Measurements from ENCODE around the gene GLDC.
"Not testable (repeated sequence)": the region's sequence is repeated elsewhere in the genome, so short reads cannot be mapped to it uniquely, and the experiment has no call there.

Gene GLDC

DNA sequence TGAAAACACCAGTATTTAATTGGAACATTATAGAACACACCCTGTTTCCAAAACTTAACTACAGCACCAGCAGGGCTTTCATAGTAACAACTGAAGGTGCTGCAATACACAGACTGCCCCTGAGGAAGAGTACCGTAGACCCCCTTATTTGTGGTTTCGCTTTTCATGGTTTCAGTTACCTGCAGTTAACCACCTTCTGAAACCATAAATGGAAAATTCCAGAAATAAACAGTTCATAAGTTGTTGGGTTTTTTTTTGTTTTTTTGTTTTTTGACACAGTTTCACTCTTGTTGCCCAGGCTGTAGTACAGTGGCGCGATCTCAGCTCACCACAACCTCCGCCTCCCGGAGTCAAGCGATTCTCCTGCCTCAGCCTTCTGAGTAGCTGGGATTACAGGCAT lies 9.5 kb upstream of the GLDC start:
- Histone ChIP-seq H3K27ac (no peak overlapping the region), H3K36me3 (ENCODE audit: insufficient read depth, low read length) (no peaks in the 10 kb centered on the region), H3K9ac (ENCODE audit: insufficient read length) (no peak overlapping the region), H3K4me3 (no peak overlapping the region), H3K9me3 (ENCODE audit: low read depth, low read length) (no peaks in the 10 kb centered on the region)
- no peak for DNase-seq (ENCODE audit: low read depth, low spot score)
- TF ChIP-seq EZH2 (IDR thresholded peaks at IDR 0.05) = no peak
- TF ChIP-seq POLR2AphosphoS5 (IDR thresholded peaks at IDR 0.05; ENCODE audit: borderline replicate concordance, low read depth, low read length) = no peak
- TF ChIP-seq FOXP2 (optimal IDR thresholded peaks at IDR 0.05; ENCODE audit: control extremely low read depth, extremely low read length, insufficient read depth) = no peak

- Histone ChIP-seq H3K9ac (ENCODE audit: insufficient read length) (peak overlapping the region; percentile 61), H3K9me3 (ENCODE audit: low read depth, low read length) (no peaks in the 10 kb centered on the region), H3K36me3 (ENCODE audit: insufficient read depth, low read length) (no peaks in the 10 kb centered on the region), H3K4me3 (peak overlapping the region; percentile 87), H3K27ac (no peak overlapping the region)
- TF ChIP-seq POLR2AphosphoS5 (IDR thresholded peaks at IDR 0.05; ENCODE audit: borderline replicate concordance, low read depth, low read length) = no peak
- no peak for TF ChIP-seq FOXP2 (optimal IDR thresholded peaks at IDR 0.05; ENCODE audit: control extremely low read depth, extremely low read length, insufficient read depth)
- TF ChIP-seq EZH2 (IDR thresholded peaks at IDR 0.05) = no peak
- no peak for DNase-seq (ENCODE audit: low read depth, low spot score)
Measured at GRCh38 chr9:6646293-6646636, 736 bp upstream of the GLDC start.

- Histone ChIP-seq H3K4me3 (peak overlapping the region; percentile 87), H3K9ac (ENCODE audit: insufficient read length) (peak overlapping the region; percentile 62)
- not testable (repeated sequence) for H3K36me3 ChIP-seq (ENCODE audit: insufficient read depth, low read length); DNase-seq (ENCODE audit: low read depth, low spot score); H3K9me3 ChIP-seq (ENCODE audit: low read depth, low read length); H3K27ac ChIP-seq
Measured at GRCh38 chr9:6645105-6645354, 499 bp downstream of the GLDC start.

DNA sequence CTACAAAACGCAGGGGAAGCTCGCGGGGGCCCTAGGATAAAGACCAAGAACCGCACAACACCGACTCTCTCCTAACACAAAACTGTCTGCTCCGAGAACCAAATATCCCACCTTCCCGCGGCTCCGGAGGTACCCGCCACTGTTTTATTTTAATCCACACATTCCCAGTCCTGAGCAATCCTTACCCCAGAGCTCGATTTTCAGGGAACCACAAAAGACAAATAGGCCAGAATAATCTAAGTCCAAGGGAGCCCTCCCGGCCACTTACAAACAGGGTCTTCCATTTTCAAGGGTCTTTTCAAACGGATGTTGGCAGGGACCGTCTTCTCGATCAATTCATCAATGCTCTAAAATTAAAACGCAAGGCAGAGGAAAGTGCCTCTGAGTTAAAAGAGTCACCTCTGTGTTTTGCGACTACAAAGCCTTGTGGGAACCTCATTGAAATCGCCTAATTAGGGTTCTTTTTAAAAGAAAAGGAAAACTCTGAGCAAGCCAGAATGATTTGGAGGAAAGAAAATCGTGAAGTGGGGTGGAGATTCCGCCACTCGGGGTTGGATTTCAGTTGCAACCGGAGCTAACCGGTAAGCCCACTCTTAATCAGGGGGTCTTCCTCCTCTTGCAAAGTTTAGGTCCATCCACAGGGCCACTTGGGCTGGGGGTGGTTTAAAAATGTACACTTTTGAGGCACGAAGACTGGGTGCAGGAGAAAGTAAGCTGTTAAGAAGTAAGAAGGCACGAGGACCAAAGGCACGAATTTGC lies 1.0 kb downstream of the GLDC start:
- no peak overlapping the region for H3K27ac ChIP-seq
- H3K9me3 ChIP-seq (ENCODE audit: low read depth, low read length) = no peaks in the 10 kb centered on the region
- peak overlapping the region; percentile 87 for H3K4me3 ChIP-seq
- H3K36me3 ChIP-seq (ENCODE audit: insufficient read depth, low read length) = no peaks in the 10 kb centered on the region
- TF ChIP-seq FOXP2 (optimal IDR thresholded peaks at IDR 0.05; ENCODE audit: control extremely low read depth, extremely low read length, insufficient read depth) (no peak), EZH2 (IDR thresholded peaks at IDR 0.05) (no peak)
- DNase-seq (ENCODE audit: low read depth, low spot score) = no peak
- peak overlapping the region; percentile 62 for H3K9ac ChIP-seq (ENCODE audit: insufficient read length)

- Histone ChIP-seq H3K27ac (no peak overlapping the region), H3K9me3 (ENCODE audit: low read depth, low read length) (no peaks in the 10 kb centered on the region), H3K9ac (ENCODE audit: insufficient read length) (no peak overlapping the region), H3K4me3 (no peak overlapping the region), H3K36me3 (ENCODE audit: insufficient read depth, low read length) (no peaks in the 10 kb centered on the region)
- DNase-seq (ENCODE audit: low read depth, low spot score) = no peak
- TF ChIP-seq FOXP2 (optimal IDR thresholded peaks at IDR 0.05; ENCODE audit: control extremely low read depth, extremely low read length, insufficient read depth) = no peak
- TF ChIP-seq EZH2 (IDR thresholded peaks at IDR 0.05) = no peak
- no peak for TF ChIP-seq POLR2AphosphoS5 (IDR thresholded peaks at IDR 0.05; ENCODE audit: borderline replicate concordance, low read depth, low read length)
Measured at GRCh38 chr9:6641961-6642360, 3.6 kb downstream of the GLDC start.

- no peak overlapping the region for H3K27ac ChIP-seq
- H3K36me3 ChIP-seq (ENCODE audit: insufficient read depth, low read length) = no peaks in the 10 kb centered on the region
Measured at GRCh38 chr9:6641561-6641960, 4.0 kb downstream of the GLDC start.

GRCh38 chr9:6641056-6641455 lies 4.5 kb downstream of the GLDC start:
- Histone ChIP-seq H3K36me3 (ENCODE audit: insufficient read depth, low read length) (no peaks in the 10 kb centered on the region), H3K4me3 (no peak overlapping the region), H3K9me3 (ENCODE audit: low read depth, low read length) (no peaks in the 10 kb centered on the region), H3K27ac (no peak overlapping the region), H3K9ac (ENCODE audit: insufficient read length) (no peak overlapping the region)
- DNase-seq (ENCODE audit: low read depth, low spot score) = no peak
- no peak for TF ChIP-seq FOXP2 (optimal IDR thresholded peaks at IDR 0.05; ENCODE audit: control extremely low read depth, extremely low read length, insufficient read depth)
- TF ChIP-seq POLR2AphosphoS5 (IDR thresholded peaks at IDR 0.05; ENCODE audit: borderline replicate concordance, low read depth, low read length) = no peak
- TF ChIP-seq EZH2 (IDR thresholded peaks at IDR 0.05) = no peak

More at GRCh38 chr9:6641561-6641960, 4.0 kb downstream of the GLDC start:
- H3K9me3 ChIP-seq (ENCODE audit: low read depth, low read length) = no peaks in the 10 kb centered on the region
- TF ChIP-seq EZH2 (IDR thresholded peaks at IDR 0.05) (no peak), FOXP2 (optimal IDR thresholded peaks at IDR 0.05; ENCODE audit: control extremely low read depth, extremely low read length, insufficient read depth) (no peak), POLR2AphosphoS5 (IDR thresholded peaks at IDR 0.05; ENCODE audit: borderline replicate concordance, low read depth, low read length) (no peak)
- no peak overlapping the region for H3K9ac ChIP-seq (ENCODE audit: insufficient read length)
- no peak overlapping the region for H3K4me3 ChIP-seq
- DNase-seq (ENCODE audit: low read depth, low spot score) = no peak

DNA sequence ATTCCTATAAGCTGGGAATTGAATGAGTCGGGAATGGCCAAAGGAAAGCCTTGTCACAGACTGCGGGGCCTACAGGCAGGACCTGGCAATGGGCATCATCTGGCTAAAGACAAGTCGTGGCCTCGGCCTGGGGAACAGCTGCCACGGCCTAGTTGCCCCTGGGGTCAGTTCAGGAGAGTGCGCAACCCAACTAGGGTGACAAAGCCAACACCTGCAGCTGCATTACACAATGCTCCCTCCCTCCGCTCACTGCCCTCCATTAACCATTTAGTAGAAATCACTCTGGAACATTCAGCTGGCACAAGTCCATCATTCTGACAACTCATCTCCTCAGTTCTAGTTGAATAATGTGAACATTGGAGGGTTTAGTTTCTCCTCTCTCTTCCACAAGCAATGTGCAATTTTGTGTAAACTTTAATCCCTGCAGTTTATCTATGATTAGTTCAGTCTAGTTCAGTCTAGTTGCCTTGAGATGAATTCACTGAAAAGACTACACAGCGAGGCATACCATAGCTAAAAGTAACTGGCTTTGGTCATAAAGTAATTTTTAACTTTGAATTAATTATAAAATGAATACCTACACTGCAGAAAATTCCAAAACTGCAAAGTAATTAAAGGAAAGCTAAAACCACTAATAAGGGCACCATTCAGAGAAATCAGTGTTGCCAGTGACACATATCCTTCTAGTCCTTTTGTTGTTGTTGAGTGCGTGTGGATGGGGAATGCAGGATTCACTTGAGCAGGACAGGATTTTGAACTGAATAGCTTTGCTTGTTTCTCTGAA lies 5.1 kb downstream of the GLDC start:
- DNase-seq (ENCODE audit: low read depth, low spot score) = no peak
- Histone ChIP-seq H3K9me3 (ENCODE audit: low read depth, low read length) (no peaks in the 10 kb centered on the region), H3K4me3 (no peak overlapping the region), H3K27ac (no peak overlapping the region), H3K9ac (ENCODE audit: insufficient read length) (no peak overlapping the region), H3K36me3 (ENCODE audit: insufficient read depth, low read length) (no peaks in the 10 kb centered on the region)
- TF ChIP-seq POLR2AphosphoS5 (IDR thresholded peaks at IDR 0.05; ENCODE audit: borderline replicate concordance, low read depth, low read length) (no peak), EZH2 (IDR thresholded peaks at IDR 0.05) (no peak), FOXP2 (optimal IDR thresholded peaks at IDR 0.05; ENCODE audit: control extremely low read depth, extremely low read length, insufficient read depth) (no peak)

DNA sequence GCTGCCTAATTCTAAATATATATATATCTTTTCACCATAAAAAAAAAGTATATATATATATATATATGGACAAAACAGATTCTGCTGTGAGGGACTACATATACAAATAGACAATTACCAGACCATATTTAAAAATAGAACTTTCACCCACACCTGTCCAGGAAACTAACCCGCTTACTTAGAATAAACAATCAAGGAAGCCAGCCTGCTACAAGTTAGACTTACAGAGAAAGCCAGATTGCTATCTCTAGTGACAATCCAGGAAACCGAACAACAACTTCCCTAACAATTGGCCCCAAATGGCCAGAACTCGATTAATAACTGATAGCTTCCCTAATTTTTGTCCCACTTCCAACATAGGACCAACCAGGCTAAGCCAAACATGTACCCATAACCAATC lies 5.9 kb downstream of the GLDC start:
- no peak for DNase-seq (ENCODE audit: low read depth, low spot score)
- no peak overlapping the region for H3K27ac ChIP-seq
- no peaks in the 10 kb centered on the region for H3K36me3 ChIP-seq (ENCODE audit: insufficient read depth, low read length)
- H3K9me3 ChIP-seq (ENCODE audit: low read depth, low read length) = no peaks in the 10 kb centered on the region
- no peak overlapping the region for H3K4me3 ChIP-seq
- H3K9ac ChIP-seq (ENCODE audit: insufficient read length) = no peak overlapping the region
- TF ChIP-seq POLR2AphosphoS5 (IDR thresholded peaks at IDR 0.05; ENCODE audit: borderline replicate concordance, low read depth, low read length) (no peak), EZH2 (IDR thresholded peaks at IDR 0.05) (no peak), FOXP2 (optimal IDR thresholded peaks at IDR 0.05; ENCODE audit: control extremely low read depth, extremely low read length, insufficient read depth) (no peak)
